GM19372 (cell line): ENCODE measurements around the gene GLIS1.

ENCODE experiments used
- ATAC-seq: cut with Tn5 transposase; IDR thresholded peaks from one replicate; pipeline ENCODE4 v1.9.1; 2021; ENCODE audit warnings: mild to moderate bottlenecking, low read depth, moderate library complexity; ENCODE audit not compliant: unreplicated experiment

Gene GLIS1

GRCh38 chr1:53622531-53622930, 116.4 kb downstream of the GLIS1 start:
- no peak for ATAC-seq

- ATAC-seq: no peak
Observed at GRCh38 chr1:53621144-53621543, 117.8 kb downstream of the GLIS1 start.

GRCh38 chr1:53620061-53620855, 118.7 kb downstream of the GLIS1 start:
- no peak for ATAC-seq

DNA sequence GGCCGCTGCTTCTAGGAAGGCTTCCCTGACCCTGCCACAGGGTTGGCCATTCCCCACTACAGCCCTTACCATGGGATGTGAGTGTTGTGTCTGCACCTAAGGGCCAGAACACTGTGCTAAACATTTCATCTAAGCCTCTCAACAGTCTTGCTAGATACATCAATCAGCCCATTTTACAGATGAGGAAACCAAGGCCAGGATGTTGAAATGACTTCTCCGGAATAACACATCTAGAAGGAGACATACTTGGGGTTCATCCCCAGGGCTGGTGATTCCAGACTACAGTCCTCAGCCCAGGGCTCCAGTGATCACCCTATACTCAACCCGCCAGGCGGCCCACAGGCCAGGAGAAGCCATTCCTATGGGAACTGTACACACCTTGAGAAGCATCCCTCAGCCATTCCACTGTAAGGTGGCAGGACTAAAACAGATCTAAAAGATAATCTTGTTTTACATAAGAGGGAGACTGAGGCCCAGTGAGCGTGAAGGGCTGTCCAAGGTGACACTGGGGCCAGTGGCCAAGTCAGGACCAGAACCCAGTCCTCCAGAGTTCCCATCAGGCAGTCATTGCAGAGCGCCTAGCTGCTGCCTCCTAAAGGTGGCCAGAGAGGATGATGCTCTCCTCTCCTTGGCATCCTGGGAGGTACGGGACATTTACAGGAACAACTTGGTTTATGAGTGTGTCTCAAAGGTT, 119.5 kb downstream of the GLIS1 start:
- no peak for ATAC-seq

- ATAC-seq: no peak
Observed at GRCh38 chr1:53618500-53619366, 120.2 kb downstream of the GLIS1 start.

DNA sequence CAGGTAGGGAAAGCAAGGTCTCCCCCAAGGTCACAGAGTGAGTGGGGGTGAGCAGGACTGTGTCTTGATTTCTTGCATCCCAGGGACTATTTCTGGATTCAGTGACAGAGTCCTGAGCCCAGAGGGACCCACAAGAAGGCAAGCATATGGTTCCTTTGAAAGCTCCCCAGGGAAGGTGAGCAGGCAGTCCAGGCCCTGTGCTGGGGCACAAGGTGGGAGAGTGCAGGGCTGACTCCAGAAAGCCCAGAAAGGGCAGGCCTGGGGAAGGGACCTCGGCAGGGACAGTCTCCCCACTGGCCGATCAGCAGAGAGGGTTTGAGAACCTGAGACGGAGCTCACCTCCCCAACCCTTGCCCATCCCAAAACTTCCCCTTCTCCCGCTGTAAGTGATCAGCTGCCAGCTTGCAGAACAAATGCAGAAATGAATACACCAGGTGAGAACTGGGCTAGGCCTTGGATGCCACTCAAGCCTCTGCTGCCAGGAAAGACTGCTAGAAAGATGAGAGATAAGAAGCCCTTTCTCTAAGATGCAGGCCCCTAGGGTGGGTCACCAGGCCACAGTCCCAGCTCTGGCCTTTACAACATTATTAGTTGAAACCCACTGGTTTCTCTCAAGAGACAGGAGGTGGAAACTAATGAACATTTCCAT, 121.0 kb downstream of the GLIS1 start:
- ATAC-seq: no peak

DNA sequence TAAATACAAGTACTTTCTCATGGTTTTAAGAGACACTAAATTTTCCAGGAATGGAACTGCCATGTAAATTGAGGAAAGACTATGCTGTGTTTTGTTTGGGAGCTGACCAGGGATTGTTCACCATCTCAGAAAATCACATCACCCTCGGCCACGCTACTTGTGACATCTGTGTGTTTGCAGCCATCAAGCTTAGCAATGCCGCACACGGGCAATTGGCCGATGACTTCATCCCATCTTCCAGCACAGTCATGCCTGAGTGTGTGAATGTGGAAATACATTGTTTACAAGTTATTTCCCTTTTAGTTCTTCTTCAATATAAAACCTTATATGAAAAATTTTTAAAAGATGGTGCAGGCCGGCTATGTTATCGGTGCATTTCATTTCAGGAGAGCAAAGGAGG, 121.6 kb downstream of the GLIS1 start:
- no peak for ATAC-seq

DNA sequence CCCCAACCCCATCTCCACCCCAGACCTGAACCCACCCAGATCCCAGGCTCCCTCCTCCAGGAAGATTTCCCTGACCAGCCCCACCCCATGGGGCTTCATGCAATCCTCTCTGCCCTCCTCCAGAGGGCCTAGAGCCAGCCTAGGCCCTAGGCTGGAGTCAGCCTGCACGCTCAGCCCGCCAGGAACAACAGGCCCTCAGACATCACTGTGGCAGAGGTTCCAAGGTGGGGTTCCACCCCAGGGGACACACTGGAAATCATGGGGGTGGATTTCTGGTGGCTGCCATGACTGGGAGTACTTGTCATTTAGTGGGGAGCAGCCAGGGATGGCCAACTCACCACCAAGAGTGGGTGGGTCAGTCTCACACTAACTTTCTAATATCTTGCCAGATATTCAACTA, 122.0 kb downstream of the GLIS1 start:
- no peak for ATAC-seq

DNA sequence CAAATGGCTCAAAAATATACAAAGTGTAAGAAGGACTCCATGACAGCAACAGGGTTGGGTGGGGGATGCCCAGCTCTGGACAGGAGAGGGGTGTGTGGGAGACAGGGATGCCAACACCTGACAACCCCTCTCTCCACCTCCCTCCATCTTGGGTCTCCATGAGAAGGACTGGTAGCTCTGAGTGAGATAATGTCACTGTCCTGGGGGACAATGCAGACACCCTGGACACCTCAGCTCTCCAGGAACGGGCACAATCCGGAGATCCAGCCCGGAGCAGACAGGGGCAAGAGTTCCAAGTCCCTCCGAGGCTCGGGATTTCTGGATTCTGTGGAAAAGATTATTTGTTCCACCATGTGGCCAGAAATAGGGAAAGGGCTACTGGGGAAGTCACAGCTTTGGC, 122.5 kb downstream of the GLIS1 start:
- no peak for ATAC-seq

DNA sequence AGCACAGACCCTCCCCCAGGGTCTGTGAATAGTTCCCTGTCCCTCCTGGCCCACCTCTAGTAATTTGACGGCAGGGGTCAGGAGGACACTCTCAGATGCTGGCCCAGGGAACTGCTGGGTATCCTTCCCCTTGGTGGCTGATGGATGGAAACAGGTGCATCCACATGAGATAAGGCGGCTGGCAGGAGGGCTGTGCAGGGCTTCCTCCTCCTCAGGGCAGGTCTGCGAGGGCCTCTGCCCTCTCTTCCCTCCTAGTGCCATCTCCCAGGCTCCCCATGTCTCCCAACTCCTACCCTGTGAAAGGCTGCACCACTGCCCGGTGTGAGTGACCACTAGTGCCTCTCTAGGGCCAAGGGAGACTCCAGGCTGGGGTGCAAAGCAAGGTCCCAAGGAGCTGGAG, 123.9 kb downstream of the GLIS1 start:
- no peak for ATAC-seq

GRCh38 chr1:53614231-53615021, 124.5 kb downstream of the GLIS1 start:
- ATAC-seq: no peak

DNA sequence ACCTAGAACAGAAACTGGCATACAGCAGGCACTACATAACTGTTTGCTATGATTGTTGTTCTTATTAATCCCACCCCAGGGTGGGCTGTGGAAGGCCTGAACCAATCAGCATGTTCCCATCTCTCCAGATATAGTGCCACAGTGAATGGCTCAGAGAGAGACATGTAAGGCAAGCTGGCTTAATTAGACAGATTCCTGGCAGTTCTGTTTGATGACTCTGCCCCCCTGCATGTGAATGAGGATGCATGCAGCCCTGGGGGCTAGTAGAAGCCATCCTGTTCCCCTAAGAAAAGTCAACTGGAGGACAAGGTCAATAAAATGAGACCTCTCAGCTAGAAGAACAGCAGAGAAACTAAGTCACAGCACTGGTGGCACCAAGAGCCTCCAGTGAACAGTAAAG, 130.3 kb downstream of the GLIS1 start:
- no peak for ATAC-seq

- ATAC-seq: no peak
Observed at GRCh38 chr1:53608071-53608470, 130.9 kb downstream of the GLIS1 start.

- ATAC-seq: no peak
Observed at GRCh38 chr1:53606651-53607051, 132.3 kb downstream of the GLIS1 start.

- ATAC-seq: no peak
Observed at GRCh38 chr1:53606197-53606596, 132.8 kb downstream of the GLIS1 start.

GRCh38 chr1:53605181-53605580, 133.8 kb downstream of the GLIS1 start:
- ATAC-seq: no peak

GRCh38 chr1:53604291-53604919, 134.6 kb downstream of the GLIS1 start:
- ATAC-seq: no peak

- no peak for ATAC-seq
Observed at GRCh38 chr1:53603431-53603830, 135.5 kb downstream of the GLIS1 start.
